Activated CD8-positive, alpha-beta T cell treated with anti-CD3 and anti-CD28 coated beads for 36 hours (primary cell): Measurements from ENCODE around the gene UBAC2. TPM values are rescaled to one million over a fixed set of nuclear protein-coding genes. Genes with fewer than 3 reads are reported as not detected.

Source experiments
- ATAC-seq: fragments of 200-7000 bp; cut with Tn5 transposase; one replicate; pipeline ENCODE4 v1.10.0; 2021; ENCODE audit warnings: mild to moderate bottlenecking, moderate library complexity
- CTCF ChIA-PET: fragments of 350-600 bp; sonication (Branson Sonifier 250); formaldehyde crosslinking; loops from one replicate; lab custom pipeline; 2021; ENCODE audit warnings: antibody characterized with exemption; lab: Charles Lee
- POLR2A ChIA-PET: fragments of 350-600 bp; sonication (Branson Sonifier 250); formaldehyde crosslinking; loops from one replicate; lab custom pipeline; 2021; ENCODE audit warnings: antibody characterized with exemption; lab: Charles Lee
- DNase-seq: peaks from one replicate; pipeline ENCODE4 v3.0.0-alpha.2; 2020
- H3K27ac Mint-ChIP-seq: one replicate; pipeline ENCODE4 v1.8.0; 2021; ENCODE audit warnings: mild to moderate bottlenecking, mixed read lengths
- H3K27me3 Mint-ChIP-seq: one replicate; pipeline ENCODE4 v1.8.0; 2021; ENCODE audit warnings: mixed read lengths
- H3K36me3 Mint-ChIP-seq: one replicate; pipeline ENCODE4 v1.8.0; 2021; ENCODE audit warnings: low read depth, mixed read lengths
- H3K4me1 Mint-ChIP-seq: one replicate; pipeline ENCODE4 v1.8.0; 2021; ENCODE audit warnings: low read depth, mixed read lengths
- H3K4me3 Mint-ChIP-seq: one replicate; pipeline ENCODE4 v1.8.0; 2021; ENCODE audit warnings: mild to moderate bottlenecking, moderate library complexity, mixed read lengths
- H3K9me3 Mint-ChIP-seq: one replicate; pipeline ENCODE4 v1.8.0; 2021; ENCODE audit warnings: mixed read lengths
- intact Hi-C: fragments of 100-400 bp; cut with micrococcal nuclease; formaldehyde crosslinking; loops from one replicate; pipeline ENCODE4 v1.10.0; 2022
- total RNA-seq, 2 experiments: library from RNA; stranded (reverse); gene quantifications; one replicate each; pipeline ENCODE4 v1.2.3, GENCODE V29; 2021
- TF ChIP-seq, protein P1 (sequence below): fragments of 200-600 bp; IDR thresholded peaks from one replicate; pipeline ENCODE4 v1.8.0; 2022; ENCODE audit warnings: antibody characterized with exemption, mild to moderate bottlenecking

The UBAC2 gene
- total RNA-seq, 2 experiments from 2014 or later: 63.7 to 68.4 TPM

DNA sequence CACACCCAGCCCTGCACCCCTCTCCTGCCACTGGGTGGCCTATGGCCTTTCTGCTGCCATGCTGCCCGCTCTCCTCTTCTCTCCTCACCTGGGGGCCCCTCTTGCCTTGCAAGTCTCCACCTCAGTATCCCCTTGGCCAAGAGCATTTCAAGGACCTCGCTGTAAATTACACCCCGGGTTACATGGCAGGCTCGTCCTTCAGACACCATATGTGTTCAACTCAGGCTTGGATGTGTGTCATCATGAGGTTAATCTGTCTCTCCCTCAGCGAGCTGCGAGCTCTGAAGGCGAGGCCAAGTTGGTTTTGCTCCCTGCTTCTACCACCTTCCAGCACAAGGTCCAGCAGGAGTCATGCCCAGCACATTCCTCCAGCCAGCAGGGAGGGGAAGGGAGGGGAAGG lies 225.8 kb downstream of the UBAC2 start:
- no peaks in the 10 kb centered on the region for H3K27me3 Mint-ChIP-seq
- CTCF ChIA-PET: interaction anchor here (1.1 to 12.5 kb wide), 4 partner anchors 11 to 168 kb away, joined by 3 to 162 read pairs (median 10); partner anchors contain the start of gene GPR18
- H3K4me1 Mint-ChIP-seq: peaks cover 74% of the 10 kb centered on the region
- ATAC-seq: peak; percentile 8
- TF ChIP-seq, protein P1, sequence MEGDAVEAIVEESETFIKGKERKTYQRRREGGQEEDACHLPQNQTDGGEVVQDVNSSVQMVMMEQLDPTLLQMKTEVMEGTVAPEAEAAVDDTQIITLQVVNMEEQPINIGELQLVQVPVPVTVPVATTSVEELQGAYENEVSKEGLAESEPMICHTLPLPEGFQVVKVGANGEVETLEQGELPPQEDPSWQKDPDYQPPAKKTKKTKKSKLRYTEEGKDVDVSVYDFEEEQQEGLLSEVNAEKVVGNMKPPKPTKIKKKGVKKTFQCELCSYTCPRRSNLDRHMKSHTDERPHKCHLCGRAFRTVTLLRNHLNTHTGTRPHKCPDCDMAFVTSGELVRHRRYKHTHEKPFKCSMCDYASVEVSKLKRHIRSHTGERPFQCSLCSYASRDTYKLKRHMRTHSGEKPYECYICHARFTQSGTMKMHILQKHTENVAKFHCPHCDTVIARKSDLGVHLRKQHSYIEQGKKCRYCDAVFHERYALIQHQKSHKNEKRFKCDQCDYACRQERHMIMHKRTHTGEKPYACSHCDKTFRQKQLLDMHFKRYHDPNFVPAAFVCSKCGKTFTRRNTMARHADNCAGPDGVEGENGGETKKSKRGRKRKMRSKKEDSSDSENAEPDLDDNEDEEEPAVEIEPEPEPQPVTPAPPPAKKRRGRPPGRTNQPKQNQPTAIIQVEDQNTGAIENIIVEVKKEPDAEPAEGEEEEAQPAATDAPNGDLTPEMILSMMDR: no peak
- intact Hi-C loops: no loop called here
- H3K9me3 Mint-ChIP-seq: peaks cover 8% of the 10 kb centered on the region
- peak overlapping the region; percentile 94 for H3K27ac Mint-ChIP-seq
- peaks cover 14% of the 10 kb centered on the region for H3K36me3 Mint-ChIP-seq
- peak; percentile 19 for DNase-seq
- no peak overlapping the region for H3K4me3 Mint-ChIP-seq
- POLR2A ChIA-PET: interaction anchor here (1.7 to 3.0 kb wide), 2 partner anchors 10 to 37 kb away, joined by 4 to 17 read pairs; no protein-coding TSS in a partner anchor

DNA sequence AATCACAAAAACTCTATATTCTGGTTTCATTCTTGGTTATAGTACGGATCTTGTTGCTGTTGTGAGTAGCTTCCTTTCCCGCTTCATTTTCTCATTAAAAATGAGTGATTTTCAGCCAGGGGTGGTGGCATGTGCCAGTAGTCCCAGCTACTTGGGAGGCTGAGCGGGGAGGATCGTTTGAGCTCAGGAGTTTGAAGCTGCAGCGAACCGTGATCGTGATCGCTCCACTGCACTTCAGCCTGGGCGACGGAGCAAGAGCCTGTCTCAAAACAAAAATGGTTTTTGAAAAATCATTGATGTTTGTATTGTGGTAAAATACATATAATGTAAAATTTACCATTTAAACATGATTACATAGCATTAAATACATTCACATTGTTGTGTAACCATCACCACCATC lies 229.0 kb downstream of the UBAC2 start:
- H3K4me1 Mint-ChIP-seq: peaks cover 73% of the 10 kb centered on the region
- peaks cover 8% of the 10 kb centered on the region for H3K36me3 Mint-ChIP-seq
- TF ChIP-seq, protein P1: no peak
- no peak for DNase-seq
- ChIA-PET POLR2A (interaction anchor here (0.6 kb wide), 1 partner anchor 765 kb away, joined by 3 read pairs; no protein-coding TSS in a partner anchor), CTCF (no interaction called here)
- H3K27ac Mint-ChIP-seq: no peak overlapping the region
- no peaks in the 10 kb centered on the region for H3K27me3 Mint-ChIP-seq
- intact Hi-C loops: loop anchor here (5.0 to 10.0 kb wide), 3 partner anchors 125 to 255 kb away; partner anchors contain the start of genes GPR183 and UBAC2
- no peak for ATAC-seq
- peaks cover 8% of the 10 kb centered on the region for H3K9me3 Mint-ChIP-seq
- no peak overlapping the region for H3K4me3 Mint-ChIP-seq

DNA sequence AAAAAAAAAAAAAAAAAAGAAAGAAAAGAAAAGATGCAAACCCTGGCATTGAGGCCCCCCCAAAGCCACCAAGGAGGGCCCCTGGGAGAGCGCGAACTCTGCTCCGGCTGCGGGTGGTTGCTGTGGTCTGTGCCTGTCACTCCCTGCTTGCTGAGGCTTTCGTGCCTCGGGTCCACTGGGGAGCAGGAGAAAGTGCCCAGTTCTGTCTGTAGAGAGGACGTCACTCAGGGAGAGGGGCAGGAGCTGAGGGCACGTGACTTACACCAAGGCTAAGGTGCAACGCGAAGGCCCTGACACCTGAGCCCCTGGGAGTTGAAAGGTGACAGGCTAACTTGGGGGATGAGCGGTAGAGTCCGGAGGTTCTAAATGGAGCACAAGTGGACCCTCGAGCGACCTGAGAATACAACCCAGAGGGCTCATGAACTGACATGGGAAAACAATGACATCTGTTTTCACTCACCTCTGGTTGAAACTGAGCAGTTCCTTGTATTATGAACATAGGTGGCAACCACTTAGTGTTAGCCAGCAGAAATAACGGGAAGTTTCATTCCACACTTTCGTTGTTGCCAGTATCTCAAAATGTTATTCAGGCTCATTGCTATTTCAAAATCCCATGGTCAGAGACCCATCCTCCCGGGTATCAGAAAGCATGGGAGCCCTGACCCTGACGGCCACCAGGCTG lies 231.4 kb downstream of the UBAC2 start:
- intact Hi-C loops: loop anchor here (2.0 to 10.0 kb wide), 4 partner anchors 13 to 257 kb away; partner anchors contain the start of genes GPR183 and UBAC2
- Mint-ChIP-seq H3K9me3 (peaks cover 8% of the 10 kb centered on the region), H3K27me3 (no peaks in the 10 kb centered on the region), H3K36me3 (peaks cover 8% of the 10 kb centered on the region), H3K4me3 (peak overlapping the region; percentile 74), H3K27ac (peak overlapping the region; percentile 96), H3K4me1 (peaks cover 75% of the 10 kb centered on the region)
- ChIA-PET POLR2A (interaction anchor here (1.3 to 6.4 kb wide), 2 partner anchors 16 to 51 kb away, joined by 5 to 38 read pairs; no protein-coding TSS in a partner anchor), CTCF (interaction anchor here (1.6 to 1.8 kb wide), 2 partner anchors 45 to 162 kb away, joined by 5 to 7 read pairs; no protein-coding TSS in a partner anchor)
- DNase-seq (peak; percentile 51), ATAC-seq (no peak)
- TF ChIP-seq, protein P1: no peak

DNA sequence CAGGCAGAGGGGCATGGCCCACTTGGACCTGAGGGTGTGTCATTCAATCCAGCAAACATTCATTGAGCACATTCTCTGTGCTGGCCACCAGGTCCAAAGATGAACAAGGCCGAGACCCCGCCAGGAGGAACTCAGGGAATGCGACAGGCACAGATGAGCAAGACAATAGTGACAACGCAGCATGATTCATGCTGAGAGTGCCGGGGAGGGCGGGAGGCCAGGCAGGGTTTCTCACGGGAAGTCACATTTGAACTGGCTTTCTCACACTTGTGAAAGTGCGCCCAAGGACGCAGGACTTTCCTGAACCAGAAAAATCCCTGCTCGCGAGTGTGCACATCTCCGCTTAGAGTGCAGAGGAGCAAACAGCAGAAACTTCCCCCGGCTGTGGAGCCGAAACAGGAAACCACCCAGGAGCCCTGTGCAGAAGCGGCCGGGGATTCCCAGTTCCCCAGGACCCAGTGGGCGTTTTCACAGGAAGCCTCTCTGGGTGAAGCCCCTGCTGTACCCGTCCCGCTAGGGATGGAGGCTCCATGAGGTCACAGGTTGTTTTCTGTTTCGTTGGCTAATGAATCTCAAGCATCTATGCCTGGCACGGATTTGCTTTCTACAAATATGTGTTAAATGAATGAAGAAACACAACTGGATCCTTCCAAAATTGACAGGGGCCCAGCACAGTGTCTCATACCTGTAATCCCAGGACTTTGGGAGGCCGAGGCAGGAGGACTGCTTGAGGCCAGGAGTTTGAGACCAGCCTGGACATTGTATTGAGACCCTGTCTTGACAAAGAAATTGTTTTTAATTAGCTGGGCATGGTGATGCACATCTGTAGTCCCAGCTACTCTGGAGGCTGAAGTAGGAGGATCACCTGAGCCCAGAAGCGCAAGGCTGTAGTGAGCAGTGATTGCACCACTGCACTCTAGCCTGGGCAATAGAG lies 232.2 kb downstream of the UBAC2 start:
- ATAC-seq: peak; percentile 45
- POLR2A ChIA-PET: interaction anchor here (0.6 to 6.4 kb wide), 8 partner anchors 13 to 129 kb away, joined by 3 to 38 read pairs (median 14); partner anchors contain the start of gene GPR183
- peaks cover 5% of the 10 kb centered on the region for H3K9me3 Mint-ChIP-seq
- peaks cover 75% of the 10 kb centered on the region for H3K4me1 Mint-ChIP-seq
- peak overlapping the region; percentile 96 for H3K27ac Mint-ChIP-seq
- peak; percentile 97 for DNase-seq
- CTCF ChIA-PET: interaction anchor here (0.8 to 7.9 kb wide), 7 partner anchors 10 to 162 kb away, joined by 3 to 395 read pairs (median 63); partner anchors contain the start of gene TM9SF2
- H3K36me3 Mint-ChIP-seq: peaks cover 5% of the 10 kb centered on the region
- peak overlapping the region; percentile 74 for H3K4me3 Mint-ChIP-seq
- intact Hi-C loops: loop anchor here (2.0 to 10.0 kb wide), 4 partner anchors 14 to 258 kb away; partner anchors contain the start of genes GPR183 and UBAC2
- no peaks in the 10 kb centered on the region for H3K27me3 Mint-ChIP-seq
- TF ChIP-seq, protein P1: no peak
